A673 (cell line): ENCODE measurements around the gene DLG2. TPM values are rescaled to one million over a fixed set of nuclear protein-coding genes. Genes with fewer than 3 reads are reported as not detected.

ENCODE experiments used
- BruUV-seq: library from RNA; stranded (reverse); fragments of 400-500 nt; replicated peaks from 2 replicates; lab custom pipeline; 2021; lab: Mats Ljungman, UMichigan
- CTCF ChIA-PET: fragments of 300-600 bp; sonication (Branson Sonifier 250); formaldehyde crosslinking; loops from one replicate; lab custom pipeline; 2022; ENCODE audit warnings: antibody characterized with exemption; lab: Charles Lee
- POLR2A ChIA-PET: fragments of 300-600 bp; sonication (Branson Sonifier 250); formaldehyde crosslinking; loops from one replicate; lab custom pipeline; 2022; ENCODE audit warnings: antibody characterized with exemption; ENCODE audit not compliant: low non-redundant PET; lab: Charles Lee
- DNase-seq: peaks from one replicate; pipeline ENCODE4 v3.0.0-alpha.2; 2015; ENCODE audit warnings: low spot score
- H3K27ac ChIP-seq: fragments of 200-600 bp; sonication (generic); 2 replicates; pipeline ENCODE4 v1.5.1; 2016; ENCODE audit warnings: mixed run types, low read depth, mild to moderate bottlenecking, mixed read lengths, antibody characterized with exemption, low read length; ENCODE audit not compliant: poor library complexity, severe bottlenecking
- H3K27me3 ChIP-seq: fragments of 200-600 bp; sonication (generic); replicated peaks from 2 replicates; pipeline ENCODE4 v1.6.1; 2017; ENCODE audit warnings: mixed run types, low read depth, mild to moderate bottlenecking, mixed read lengths, antibody characterized with exemption, low read length; ENCODE audit not compliant: insufficient read depth, poor library complexity
- H3K36me3 ChIP-seq: fragments of 200-600 bp; sonication (generic); 2 replicates; pipeline ENCODE4 v1.6.1; 2016; ENCODE audit warnings: mixed run types, mild to moderate bottlenecking, mixed read lengths, antibody characterized with exemption, low read length; ENCODE audit not compliant: insufficient read depth, poor library complexity, severe bottlenecking
- H3K4me1 ChIP-seq: fragments of 200-600 bp; sonication (generic); 2 replicates; pipeline ENCODE4 v1.6.1; 2017; ENCODE audit warnings: mixed run types, mild to moderate bottlenecking, mixed read lengths, antibody characterized with exemption, low read length; ENCODE audit not compliant: insufficient read depth, poor library complexity, severe bottlenecking
- H3K4me3 ChIP-seq: fragments of 200-600 bp; sonication (generic); 2 replicates; pipeline ENCODE4 v1.5.1; 2016; ENCODE audit warnings: low read depth, mixed run types, mild to moderate bottlenecking, mixed read lengths, low read length; ENCODE audit not compliant: poor library complexity, severe bottlenecking
- H3K9me3 ChIP-seq: fragments of 200-600 bp; sonication (generic); 2 replicates; pipeline ENCODE4 v1.6.1; 2016; ENCODE audit warnings: mixed run types, low read depth, mild to moderate bottlenecking, mixed read lengths, antibody characterized with exemption, low read length; ENCODE audit not compliant: poor library complexity, severe bottlenecking
- CTCF ChIP-seq: fragments of 300-800, 200-600 bp; sonication (generic); conservative IDR thresholded peaks from 2 replicates; pipeline ENCODE4 v1.5.1; 2017; ENCODE audit warnings: low read depth, mild to moderate bottlenecking, antibody characterized with exemption, low read length, moderate library complexity, mixed read lengths
- EZH2 ChIP-seq: fragments of 200-600 bp; sonication (generic); IDR thresholded peaks from 2 replicates; pipeline ENCODE4 v1.6.1; 2017; ENCODE audit warnings: borderline replicate concordance, low read depth, mild to moderate bottlenecking, mixed read lengths, antibody characterized with exemption, low read length; ENCODE audit not compliant: poor library complexity, severe bottlenecking
- intact Hi-C: fragments of 100-400 bp; cut with micrococcal nuclease; formaldehyde crosslinking; loops from one replicate; pipeline ENCODE4 v1.10.0; 2022; ENCODE audit not compliant: unreplicated experiment
- total RNA-seq: library from RNA; stranded (reverse); gene quantifications from 2 replicates; pipeline ENCODE4 v1.2.3, GENCODE V29; 2021

The DLG2 gene
- total RNA-seq, 1 experiment from 2014 or later: 277 TPM

GRCh38 chr11:84645988-84646694 lies 981.0 kb downstream of the DLG2 start:
- H3K4me3 ChIP-seq: no peak overlapping the region
- no peak overlapping the region for H3K27ac ChIP-seq
- no peaks in the 10 kb centered on the region for H3K9me3 ChIP-seq
- ChIA-PET CTCF (no interaction called here), POLR2A (no interaction called here)
- H3K4me1 ChIP-seq: peaks cover 19% of the 10 kb centered on the region
- DNase-seq: peak; percentile 4
- TF ChIP-seq EZH2: no peak
- TF ChIP-seq CTCF: no peak
- no TSS peak for BruUV-seq
- intact Hi-C loops: no loop called here
- H3K27me3 ChIP-seq: no peaks in the 10 kb centered on the region
- no peaks in the 10 kb centered on the region for H3K36me3 ChIP-seq

GRCh38 chr11:84642500-84642899 lies 984.6 kb downstream of the DLG2 start:
- H3K4me3 ChIP-seq: no peak overlapping the region
- no TSS peak for BruUV-seq
- H3K27ac ChIP-seq: no peak overlapping the region
- intact Hi-C loops: no loop called here
- no peaks in the 10 kb centered on the region for H3K36me3 ChIP-seq
- peaks cover 5% of the 10 kb centered on the region for H3K4me1 ChIP-seq
- no peak for DNase-seq
- no peaks in the 10 kb centered on the region for H3K27me3 ChIP-seq
- CTCF ChIA-PET: no interaction called here
- H3K9me3 ChIP-seq: no peaks in the 10 kb centered on the region
- TF ChIP-seq CTCF (no peak), EZH2 (no peak)
- POLR2A ChIA-PET: no interaction called here

- Histone ChIP-seq H3K4me3 (no peak overlapping the region), H3K4me1 (no peaks in the 10 kb centered on the region), H3K9me3 (no peaks in the 10 kb centered on the region), H3K27ac (no peak overlapping the region), H3K36me3 (no peaks in the 10 kb centered on the region), H3K27me3 (no peaks in the 10 kb centered on the region)
- intact Hi-C loops: no loop called here
- CTCF ChIA-PET: no interaction called here
- BruUV-seq: no TSS peak
- DNase-seq: no peak
- TF ChIP-seq CTCF (no peak), EZH2 (no peak)
- POLR2A ChIA-PET: no interaction called here
These were observed 992.8 kb downstream of the DLG2 start for GRCh38 chr11:84634309-84634708.
